Measurements from ENCODE around the gene EDA2R.

Gene EDA2R

DNA sequence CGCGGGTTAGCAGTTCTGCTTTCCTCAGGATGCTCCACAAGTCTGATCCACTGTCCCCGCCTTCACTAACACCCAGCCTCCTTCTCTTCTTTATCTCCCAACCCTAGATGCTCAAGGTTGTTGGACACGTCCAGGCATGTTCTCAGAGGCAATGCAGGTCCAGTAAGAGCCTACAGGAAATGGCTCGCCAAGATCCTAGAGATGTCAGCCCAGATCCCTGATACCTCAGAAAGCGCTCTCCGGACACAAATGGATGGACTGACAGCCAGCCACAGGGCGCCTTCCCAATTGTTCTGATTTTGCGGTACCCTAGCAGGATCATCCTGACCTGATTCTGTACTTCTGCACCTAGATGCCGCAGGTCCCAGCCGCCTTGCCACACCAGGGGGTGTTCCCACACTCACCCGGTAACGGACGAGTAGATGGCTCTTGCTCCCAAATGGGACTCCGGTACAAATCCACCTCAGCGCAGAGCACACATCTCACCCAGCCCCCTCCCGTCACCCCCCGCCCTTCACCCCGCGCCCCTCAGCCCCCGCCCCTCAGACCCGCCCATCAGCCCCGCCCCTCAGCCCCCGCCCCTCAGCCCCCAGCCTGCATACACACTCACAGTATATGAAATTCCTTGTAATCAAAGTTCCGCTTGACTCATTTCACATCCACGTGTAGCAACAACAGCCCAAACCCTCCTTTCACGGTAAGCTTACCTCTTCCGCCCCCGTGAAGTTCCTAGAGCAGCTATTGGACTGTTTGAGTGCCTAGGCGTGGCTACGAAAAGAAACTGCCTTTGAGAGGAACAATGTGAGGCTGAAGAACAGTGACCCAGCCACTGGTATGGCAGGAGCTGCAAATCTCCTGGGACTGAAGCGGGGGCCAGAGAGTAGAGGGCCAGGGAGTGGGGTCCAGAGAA lies at the start of gene EDA2R:
TSS of gene EDA2R (minus strand) at position 488 of the 910 bp plus-strand sequence. CDS start 23,058 bp downstream, outside the sequence.
- H3K4me3 ChIP-seq (replicated peaks; ENCODE audit: low read depth, low read length) = peak within 1 kb of the TSS; percentile 68
- peak; percentile 88 for DNase-seq (ENCODE audit: low read depth)
- TF ChIP-seq CTCF (IDR thresholded peaks at IDR 0.05; ENCODE audit: low read length, missing control alignments) = no peak

DNA sequence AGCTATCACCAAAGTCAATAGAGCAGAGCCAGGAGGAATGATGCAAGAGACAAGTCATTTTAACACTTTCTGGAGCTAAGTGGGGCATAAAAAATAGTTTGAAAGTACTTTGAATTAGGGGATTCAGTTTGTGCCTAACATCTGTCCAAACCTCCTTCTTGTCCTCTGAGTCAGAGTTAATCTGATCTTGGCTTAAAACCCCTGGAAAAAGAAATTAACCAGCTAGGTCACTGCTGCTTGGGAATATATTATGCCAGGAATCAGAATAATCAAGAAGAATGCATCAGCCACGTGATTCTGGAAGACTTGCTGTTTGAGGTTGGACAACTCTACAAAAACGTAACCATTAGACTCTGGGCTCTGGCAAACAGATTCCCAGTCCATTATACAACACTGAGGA lies 45.3 kb upstream of the EDA2R start:
- TF ChIP-seq CTCF (IDR thresholded peaks at IDR 0.05; ENCODE audit: low read length, missing control alignments) = no peak
- peak; percentile 26 for DNase-seq (ENCODE audit: low read depth)

GRCh38 chrX:66680451-66680850 lies 41.6 kb upstream of the EDA2R start:
- TF ChIP-seq CTCF (IDR thresholded peaks at IDR 0.05; ENCODE audit: low read length, missing control alignments) = no peak
- DNase-seq (ENCODE audit: low read depth) = peak; percentile 13
- H3K4me3 ChIP-seq (replicated peaks; ENCODE audit: low read depth, low read length) = no peak overlapping the region

More for the DNA sequence above, 45.3 kb upstream of the EDA2R start:
- no peak overlapping the region for H3K4me3 ChIP-seq (replicated peaks; ENCODE audit: low read depth, low read length)

DNA sequence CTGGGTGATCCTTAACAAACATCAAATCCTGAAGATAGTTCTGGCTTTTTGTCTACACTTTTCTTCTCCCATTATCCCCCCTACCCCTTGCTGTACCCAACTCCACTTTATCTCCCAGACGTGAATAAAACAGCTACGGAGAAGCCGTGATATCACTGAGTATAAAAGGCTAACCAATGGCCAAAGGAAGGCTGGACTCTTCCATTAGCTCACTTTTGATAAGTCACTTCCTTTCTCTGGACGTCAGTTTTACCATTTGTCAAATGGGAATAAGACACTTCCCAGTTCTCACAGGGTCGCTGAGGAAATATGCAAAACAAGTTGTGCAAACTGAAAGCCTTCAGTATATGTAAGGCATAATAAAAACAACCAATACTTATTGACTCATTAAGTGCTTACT lies 38.6 kb upstream of the EDA2R start:
- H3K4me3 ChIP-seq (replicated peaks; ENCODE audit: low read depth, low read length) = peak overlapping the region; percentile 32
- TF ChIP-seq CTCF (IDR thresholded peaks at IDR 0.05; ENCODE audit: low read length, missing control alignments) = no peak
- DNase-seq (ENCODE audit: low read depth) = peak; percentile 81

- peak overlapping the region; percentile 32 for H3K4me3 ChIP-seq (replicated peaks; ENCODE audit: low read depth, low read length)
- TF ChIP-seq CTCF (IDR thresholded peaks at IDR 0.05; ENCODE audit: low read length, missing control alignments) = no peak
- DNase-seq (ENCODE audit: low read depth) = peak; percentile 89
Measured at GRCh38 chrX:66676990-66677389, 38.1 kb upstream of the EDA2R start.

DNA sequence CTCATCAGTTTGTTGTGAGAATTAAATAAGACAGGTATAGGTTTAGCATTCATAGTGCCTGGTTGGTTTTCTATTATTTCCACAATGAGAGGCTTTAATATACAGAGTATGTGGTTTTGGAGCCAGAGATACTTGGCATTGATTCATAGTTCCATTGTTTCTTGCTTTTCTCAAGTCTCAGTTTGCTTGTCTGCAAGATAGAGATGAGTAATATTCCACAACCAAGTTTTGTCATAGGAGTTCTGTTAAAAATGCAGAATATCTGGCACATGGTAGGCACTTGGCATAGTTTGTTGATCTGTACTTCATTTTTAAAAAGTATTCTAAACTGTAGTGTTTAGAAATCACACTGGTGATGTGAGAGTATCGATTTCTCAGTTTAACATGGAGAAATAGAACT lies 37.5 kb upstream of the EDA2R start:
- DNase-seq (ENCODE audit: low read depth) = peak; percentile 81

More for the DNA sequence above, 37.5 kb upstream of the EDA2R start:
- TF ChIP-seq CTCF (IDR thresholded peaks at IDR 0.05; ENCODE audit: low read length, missing control alignments) = no peak
- H3K4me3 ChIP-seq (replicated peaks; ENCODE audit: low read depth, low read length) = no peak overlapping the region
